T1000 (cell line): Measurements from ENCODE around the gene CCDC47.

ENCODE experiments used
- DNase-seq: peaks from one replicate; lab custom pipeline; 2025; ENCODE audit warnings: mixed read lengths; lab: John Stamatoyannopoulos, UW

Gene CCDC47

GRCh38 chr17:63785556-63785955, 12.2 kb upstream of the CCDC47 start:
- DNase-seq, result no peak

- no peak for DNase-seq
Observed at GRCh38 chr17:63783522-63783921, 10.1 kb upstream of the CCDC47 start.

GRCh38 chr17:63780928-63781327, 7.5 kb upstream of the CCDC47 start:
- DNase-seq, result no peak

GRCh38 chr17:63780507-63780906, 7.1 kb upstream of the CCDC47 start:
- no peak for DNase-seq

GRCh38 chr17:63775420-63775819, 2.0 kb upstream of the CCDC47 start:
- no peak for DNase-seq

- DNase-seq, result no peak
Observed at GRCh38 chr17:63774969-63775265, 1.5 kb upstream of the CCDC47 start.

GRCh38 chr17:63774141-63774968, 958 bp upstream of the CCDC47 start, which contains the start of gene DDX42:
DDX42 (plus strand) TSS chr17:63774170; CDS start chr17:63787050, 12,880 bp downstream.
- no peak for DNase-seq

- DNase-seq, result no peak
Observed at GRCh38 chr17:63772801-63773271, 561 bp downstream of the CCDC47 start.

GRCh38 chr17:63768433-63768832, 5.0 kb downstream of the CCDC47 start:
- DNase-seq, result no peak

- no peak for DNase-seq
Observed at GRCh38 chr17:63766754-63767153, 6.6 kb downstream of the CCDC47 start.

GRCh38 chr17:63764716-63765115, 8.7 kb downstream of the CCDC47 start:
- DNase-seq, result no peak

- DNase-seq, result no peak
Observed at GRCh38 chr17:63762161-63763078, 11.0 kb downstream of the CCDC47 start.

- no peak for DNase-seq
Observed at GRCh38 chr17:63760771-63761539, 12.4 kb downstream of the CCDC47 start.

- DNase-seq, result no peak
Observed at GRCh38 chr17:63758428-63758827, 15.0 kb downstream of the CCDC47 start.

GRCh38 chr17:63754046-63754445, 19.4 kb downstream of the CCDC47 start:
- DNase-seq, result no peak

- no peak for DNase-seq
Observed at GRCh38 chr17:63753215-63753614, 20.2 kb downstream of the CCDC47 start.

GRCh38 chr17:63752707-63753106, 20.7 kb downstream of the CCDC47 start:
- DNase-seq, result no peak

- no peak for DNase-seq
Observed at GRCh38 chr17:63751806-63752205, 21.6 kb downstream of the CCDC47 start.

- DNase-seq, result peak; percentile 96
Observed at GRCh38 chr17:63741408-63742173, 31.8 kb downstream of the CCDC47 start, which contains the start of gene STRADA. STRADA (minus strand) TSS chr17:63741799; CDS start chr17:63728369, 13,430 bp downstream.

GRCh38 chr17:63741143-63741407, 32.3 kb downstream of the CCDC47 start:
- no peak for DNase-seq

- no peak for DNase-seq
Observed at GRCh38 chr17:63740464-63741142, 32.8 kb downstream of the CCDC47 start.
